NOMO-1 treated with dmso at 0.1 percent for 144 hours (cell line): ENCODE measurements around the gene TMEM132E.

Experiments used
- DNase-seq: peaks from one replicate; lab custom pipeline; 2025; ENCODE audit not compliant: unreplicated experiment; lab: John Stamatoyannopoulos, UW

Gene TMEM132E

GRCh38 chr17:34626121-34626681 lies 46.8 kb downstream of the TMEM132E start:
- DNase-seq, result no peak

GRCh38 chr17:34628879-34629278 lies 49.5 kb downstream of the TMEM132E start:
- DNase-seq, result no peak

GRCh38 chr17:34633351-34633750 lies 54.0 kb downstream of the TMEM132E start:
- DNase-seq, result no peak

GRCh38 chr17:34633760-34634159 lies 54.4 kb downstream of the TMEM132E start:
- no peak for DNase-seq

- no peak for DNase-seq
Measured at GRCh38 chr17:34634551-34635160, 55.3 kb downstream of the TMEM132E start.

- DNase-seq, result no peak
Measured at GRCh38 chr17:34635876-34636275, 56.5 kb downstream of the TMEM132E start.

GRCh38 chr17:34637041-34637547 lies 57.7 kb downstream of the TMEM132E start:
- DNase-seq, result no peak

GRCh38 chr17:34637548-34638525 lies 58.5 kb downstream of the TMEM132E start:
- DNase-seq, result peak; percentile 67

GRCh38 chr17:34638526-34639260 lies 59.3 kb downstream of the TMEM132E start:
- DNase-seq, result no peak

GRCh38 chr17:34639706-34640425 lies 60.5 kb downstream of the TMEM132E start:
- DNase-seq, result no peak

- no peak for DNase-seq
Measured at GRCh38 chr17:34641368-34641767, 62.0 kb downstream of the TMEM132E start.

- no peak for DNase-seq
Measured at GRCh38 chr17:34644941-34645550, 65.7 kb downstream of the TMEM132E start.

- DNase-seq, result no peak
Measured at GRCh38 chr17:34645594-34645993, 66.2 kb downstream of the TMEM132E start.

GRCh38 chr17:34647511-34647910 lies 68.1 kb downstream of the TMEM132E start:
- DNase-seq, result no peak

- no peak for DNase-seq
Measured at GRCh38 chr17:34650051-34650750, 70.8 kb downstream of the TMEM132E start.

- DNase-seq, result no peak
Measured at GRCh38 chr17:34651402-34651811, 72.0 kb downstream of the TMEM132E start.

- DNase-seq, result no peak
Measured at GRCh38 chr17:34652021-34652555, 72.7 kb downstream of the TMEM132E start.

GRCh38 chr17:34653511-34653910 lies 74.1 kb downstream of the TMEM132E start:
- DNase-seq, result no peak

GRCh38 chr17:34654276-34654880 lies 75.0 kb downstream of the TMEM132E start:
- no peak for DNase-seq
